SH-SY5Y (cell line): Measurements from ENCODE around the gene SNX9.

ENCODE experiments used
- GATA2 ChIP-seq: IDR thresholded peaks from 2 replicates; pipeline ENCODE4 v1.6.1; 2011; ENCODE audit warnings: mild to moderate bottlenecking, low read depth, low read length
- GATA3 ChIP-seq: IDR thresholded peaks from 2 replicates; pipeline ENCODE4 v1.6.1; 2011; ENCODE audit warnings: low read depth, mild to moderate bottlenecking, low read length, moderate library complexity

Gene SNX9

GRCh38 chr6:157928428-157928827, 105.4 kb downstream of the SNX9 start:
- no peak for TF ChIP-seq GATA2
- no peak for TF ChIP-seq GATA3

GRCh38 chr6:157929076-157929475, 106.0 kb downstream of the SNX9 start:
- TF ChIP-seq GATA3 (no peak), GATA2 (no peak)

DNA sequence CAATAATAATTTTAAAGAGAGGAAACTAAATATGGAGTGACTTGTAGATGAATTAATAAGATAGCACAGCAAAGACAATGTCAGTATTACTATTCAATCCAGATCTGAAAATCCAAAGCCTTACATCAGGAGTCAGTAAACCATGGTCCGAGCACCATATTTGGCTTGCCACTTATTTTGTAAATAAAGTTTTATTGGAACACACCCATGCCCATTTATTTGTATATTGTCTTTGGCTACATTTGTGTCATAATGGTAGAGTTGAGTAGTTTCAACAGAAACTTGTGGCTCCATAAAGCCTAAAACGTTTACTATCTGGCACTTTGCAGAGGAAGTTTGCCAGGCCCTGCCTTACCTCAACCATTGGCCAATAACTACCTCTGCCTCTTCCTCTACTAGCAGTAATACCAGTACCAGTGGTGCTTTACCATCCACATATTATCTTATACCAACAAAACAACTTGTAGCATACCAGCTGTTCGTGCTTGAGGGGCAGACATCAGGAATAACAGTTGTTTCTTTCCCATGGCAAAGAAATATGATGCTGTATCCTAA, 106.8 kb downstream of the SNX9 start:
- no peak for TF ChIP-seq GATA2
- no peak for TF ChIP-seq GATA3

GRCh38 chr6:157935786-157936185, 112.7 kb downstream of the SNX9 start:
- no peak for TF ChIP-seq GATA3
- no peak for TF ChIP-seq GATA2

- TF ChIP-seq GATA3 (no peak), GATA2 (no peak)
Observed at GRCh38 chr6:157937318-157937717, 114.3 kb downstream of the SNX9 start.

DNA sequence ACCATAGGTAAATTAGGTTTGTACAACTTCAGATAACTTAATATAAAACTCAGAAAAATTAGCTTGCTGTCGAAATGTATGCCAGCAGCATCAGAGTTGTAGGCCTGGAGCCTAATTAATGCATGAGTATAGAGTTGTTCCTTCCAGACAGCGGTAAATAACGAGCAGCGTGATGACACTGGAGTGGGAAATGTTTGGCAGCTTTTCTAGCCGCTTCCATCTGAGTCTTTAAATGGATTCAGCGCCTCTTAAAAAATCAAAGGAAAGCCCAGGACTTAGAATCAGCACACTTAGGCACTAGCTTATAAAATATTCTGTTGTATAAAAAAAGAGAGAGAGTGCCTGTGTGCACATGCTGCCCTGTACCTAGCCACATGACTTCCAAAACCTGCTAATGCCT, 114.9 kb downstream of the SNX9 start:
- no peak for TF ChIP-seq GATA3
- TF ChIP-seq GATA2 = no peak

DNA sequence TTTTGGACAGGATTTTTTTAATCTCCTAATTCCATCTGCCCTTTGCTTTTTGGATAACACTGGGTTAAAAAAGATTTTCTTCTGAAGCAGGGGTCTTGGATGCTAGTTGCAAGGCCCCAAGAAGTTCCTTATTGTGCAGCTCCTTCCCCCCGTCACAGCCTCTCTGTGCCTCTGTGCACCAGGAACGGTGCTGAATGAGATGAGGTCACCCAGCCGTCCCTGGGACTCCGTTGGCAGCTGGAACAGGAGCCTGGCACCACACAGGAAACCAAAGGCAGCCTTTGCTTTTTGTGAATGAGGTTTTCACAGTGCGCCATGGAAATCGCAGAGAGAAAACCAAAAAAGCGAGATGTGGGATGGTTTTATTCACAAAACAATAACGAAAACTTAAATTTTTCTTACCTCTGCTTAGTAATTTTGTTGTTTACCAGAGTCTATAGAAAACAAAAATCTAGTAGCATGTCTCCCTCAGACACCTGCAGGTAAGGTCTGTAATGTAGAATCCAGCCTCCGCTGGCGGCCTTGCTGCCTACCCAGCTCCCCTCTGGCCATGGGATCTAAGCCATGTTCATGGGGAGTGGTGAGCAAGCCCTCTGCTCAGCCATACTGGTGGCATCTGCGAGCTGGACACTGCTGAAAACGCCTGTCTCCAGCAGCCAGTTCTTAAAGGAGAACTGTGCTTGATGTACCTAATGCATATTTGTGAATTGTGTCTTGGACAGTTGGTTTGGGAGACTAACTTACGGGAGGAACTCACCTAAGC, 118.2 kb downstream of the SNX9 start:
- no peak for TF ChIP-seq GATA3
- TF ChIP-seq GATA2 = no peak

DNA sequence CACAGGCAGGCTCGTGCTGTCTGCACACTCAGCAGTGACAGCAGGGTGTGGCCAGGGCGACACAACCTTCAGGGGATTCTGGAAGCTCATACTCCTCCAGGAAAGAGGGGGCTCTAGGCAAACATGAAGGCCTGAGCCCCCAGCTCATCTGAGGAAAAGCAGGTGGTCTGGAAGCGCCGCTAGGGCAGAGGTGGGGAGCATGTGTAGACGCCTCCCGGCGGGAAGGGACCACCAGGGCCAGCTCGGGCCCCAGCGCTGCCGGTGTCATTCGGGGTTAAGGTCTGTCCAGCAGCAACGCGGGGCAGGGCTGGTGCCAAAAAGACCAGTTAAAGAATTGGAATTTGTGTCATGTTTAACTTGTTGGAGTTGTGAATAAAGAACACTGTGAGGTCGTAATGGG, 119.3 kb downstream of the SNX9 start:
- TF ChIP-seq GATA3 (no peak), GATA2 (no peak)

- TF ChIP-seq GATA3 = no peak
- no peak for TF ChIP-seq GATA2
Observed at GRCh38 chr6:157943249-157943963, 120.4 kb downstream of the SNX9 start.

DNA sequence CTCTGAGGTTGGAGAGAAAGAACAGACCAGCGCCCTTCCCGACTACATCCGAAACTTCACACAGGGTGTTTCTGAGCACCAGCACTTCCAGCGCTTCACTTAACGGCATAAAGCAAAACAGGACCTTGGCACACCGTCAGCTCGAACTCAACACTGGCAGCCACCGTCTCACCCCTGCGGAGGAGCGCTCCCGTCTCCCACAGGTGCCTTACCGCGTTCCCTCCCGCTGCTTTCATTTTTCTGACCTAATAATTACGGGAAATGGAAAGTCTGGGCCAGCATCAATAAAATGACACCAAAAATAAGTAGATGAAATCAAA, 120.9 kb downstream of the SNX9 start:
- TF ChIP-seq GATA3 = no peak
- no peak for TF ChIP-seq GATA2

GRCh38 chr6:157944983-157945931, 122.2 kb downstream of the SNX9 start:
- TF ChIP-seq GATA3 (no peak), GATA2 (no peak)

GRCh38 chr6:157946053-157946617, 123.1 kb downstream of the SNX9 start:
- no peak for TF ChIP-seq GATA3
- no peak for TF ChIP-seq GATA2

- no peak for TF ChIP-seq GATA2
- no peak for TF ChIP-seq GATA3
Observed at GRCh38 chr6:157946865-157947532, 124.0 kb downstream of the SNX9 start.
